Breast epithelium (tissue), 4 donors: ENCODE results near the gene OXER1. TPM values are rescaled to one million over a fixed set of nuclear protein-coding genes. Genes with fewer than 3 reads are reported as not detected.

Experiments
- DNase-seq, 2 donors: peaks; one replicate each; pipeline ENCODE4 v3.0.0-alpha.2; 2019; ENCODE audit warnings: low spot score in 2 of 2
- H3K27ac ChIP-seq, 2 donors: fragments of 200-600 bp; sonication (generic) in 1 of 2; one replicate each; pipeline ENCODE4 v1.5.1; 2016 to 2019; ENCODE audit warnings: mild to moderate bottlenecking in 1 of 2
- H3K27me3 ChIP-seq, 2 donors: fragments of 200-600 bp; sonication (generic) in 1 of 2; one replicate each; pipeline versions ENCODE4 v1.5.1 to v1.6.0; 2017 to 2019; ENCODE audit warnings: control low read depth in 1 of 2, mild to moderate bottlenecking in 1 of 2
- H3K36me3 ChIP-seq: fragments of 200-600 bp; one replicate; pipeline ENCODE4 v1.5.1; 2019
- H3K4me1 ChIP-seq, 2 donors: fragments of 200-600 bp; sonication (generic); one replicate each; pipeline ENCODE4 v1.5.1; 2016 to 2019; ENCODE audit warnings: control low read depth in 1 of 2
- H3K4me3 ChIP-seq, 3 donors: fragments of 200-600 bp; sonication (generic); 1 replicate in 2 of 3; 2 replicates in 1 of 3; pipeline ENCODE4 v1.5.1; 2016 to 2019; ENCODE audit warnings: mild to moderate bottlenecking in 3 of 3, moderate library complexity in 2 of 3
- H3K9me3 ChIP-seq, 2 donors: fragments of 200-600 bp; sonication (generic) in 1 of 2; one replicate each; pipeline ENCODE4 v1.5.1; 2016 to 2019; ENCODE audit warnings: control low read depth in 1 of 2
- POLR2A ChIP-seq: fragments of 450-650 bp; IDR thresholded peaks from one replicate; pipeline ENCODE4 v1.6.1; 2016; ENCODE audit warnings: antibody characterized with exemption, mild to moderate bottlenecking, moderate library complexity
- POLR2AphosphoS5 ChIP-seq, 3 donors: sonication (generic); formaldehyde crosslinking; IDR thresholded peaks; one replicate each; pipeline ENCODE4 v1.6.1; 2017; ENCODE audit warnings: antibody characterized with exemption in 3 of 3
- intact Hi-C: fragments of 100-400 bp; cut with DNase I; formaldehyde crosslinking; loops from one replicate; pipeline ENCODE4 v1.15.1; 2023; ENCODE audit warnings: low total_unique reads
- total RNA-seq, 3 donors: library from RNA; depleted of rRNA; stranded (reverse); fragments of >200 nt; gene quantifications; one replicate each; pipeline ENCODE4 v1.1.0, GENCODE V29; 2016
- TF ChIP-seq, protein P1 (sequence below), 3 donors: fragments of 450-650 bp; IDR thresholded peaks; one replicate each; pipeline ENCODE4 v1.5.1; 2016 to 2017; ENCODE audit warnings: antibody characterized with exemption in 3 of 3, mild to moderate bottlenecking in 3 of 3, moderate library complexity in 3 of 3

OXER1 gene
- total RNA-seq, 3 donors from 2014 or later: 0.80 to 1.0 (median 0.98) TPM

DNA sequence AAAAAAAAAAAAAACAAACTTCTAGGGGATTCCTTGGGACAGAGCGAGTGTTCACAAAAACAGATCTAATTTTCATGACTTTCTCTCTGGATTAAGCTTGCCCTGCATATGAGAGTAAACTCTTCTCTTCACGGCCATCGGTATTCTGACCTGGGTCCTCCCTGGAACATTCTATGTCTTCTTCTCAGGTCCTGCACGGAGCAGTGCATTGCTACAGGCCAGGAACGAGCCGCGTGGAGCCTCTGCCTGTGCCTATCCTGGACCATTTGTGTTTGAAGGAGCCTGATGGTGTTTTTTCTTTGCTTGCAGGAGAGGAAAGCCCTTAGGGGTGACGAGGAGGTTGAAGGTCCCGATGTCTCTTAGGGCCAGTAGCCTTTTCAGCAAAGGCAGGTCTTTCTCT lies 1.8 kb upstream of the OXER1 start:
- no peaks in the 10 kb centered on the region for H3K36me3 ChIP-seq
- TF ChIP-seq POLR2A (no peak), POLR2AphosphoS5 (IDR thresholded peaks at IDR 0.05) (no peak)
- TF ChIP-seq, protein P1, sequence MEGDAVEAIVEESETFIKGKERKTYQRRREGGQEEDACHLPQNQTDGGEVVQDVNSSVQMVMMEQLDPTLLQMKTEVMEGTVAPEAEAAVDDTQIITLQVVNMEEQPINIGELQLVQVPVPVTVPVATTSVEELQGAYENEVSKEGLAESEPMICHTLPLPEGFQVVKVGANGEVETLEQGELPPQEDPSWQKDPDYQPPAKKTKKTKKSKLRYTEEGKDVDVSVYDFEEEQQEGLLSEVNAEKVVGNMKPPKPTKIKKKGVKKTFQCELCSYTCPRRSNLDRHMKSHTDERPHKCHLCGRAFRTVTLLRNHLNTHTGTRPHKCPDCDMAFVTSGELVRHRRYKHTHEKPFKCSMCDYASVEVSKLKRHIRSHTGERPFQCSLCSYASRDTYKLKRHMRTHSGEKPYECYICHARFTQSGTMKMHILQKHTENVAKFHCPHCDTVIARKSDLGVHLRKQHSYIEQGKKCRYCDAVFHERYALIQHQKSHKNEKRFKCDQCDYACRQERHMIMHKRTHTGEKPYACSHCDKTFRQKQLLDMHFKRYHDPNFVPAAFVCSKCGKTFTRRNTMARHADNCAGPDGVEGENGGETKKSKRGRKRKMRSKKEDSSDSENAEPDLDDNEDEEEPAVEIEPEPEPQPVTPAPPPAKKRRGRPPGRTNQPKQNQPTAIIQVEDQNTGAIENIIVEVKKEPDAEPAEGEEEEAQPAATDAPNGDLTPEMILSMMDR (IDR thresholded peaks at IDR 0.05): no peak
- no peak overlapping the region for H3K4me3 ChIP-seq
- H3K9me3 ChIP-seq: no peaks in the 10 kb centered on the region
- intact Hi-C loops: no loop called here
- no peaks in the 10 kb centered on the region for H3K27me3 ChIP-seq
- no peak overlapping the region for H3K27ac ChIP-seq
- no peak for DNase-seq
- H3K4me1 ChIP-seq: no peaks in the 10 kb centered on the region

DNA sequence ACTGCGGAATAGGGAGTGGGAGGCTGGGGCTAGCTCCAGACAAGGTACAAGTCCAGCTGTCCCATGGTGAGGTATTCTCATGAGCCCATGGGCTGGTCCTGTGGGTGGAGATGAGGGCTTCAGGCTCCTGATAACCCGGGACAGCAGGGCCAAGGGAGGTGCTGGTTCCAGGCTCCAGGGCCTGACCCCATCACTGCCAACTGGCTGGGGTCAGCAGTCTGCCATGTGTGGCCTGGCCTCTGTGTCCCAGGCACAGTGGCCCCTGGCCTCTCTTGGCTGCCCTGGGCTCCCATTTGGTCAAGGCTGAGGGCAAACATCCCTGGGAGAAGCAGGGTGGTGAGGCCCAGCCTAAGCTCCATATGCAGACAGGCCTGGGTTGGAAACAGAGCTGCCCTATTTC lies 966 bp upstream of the OXER1 start:
- H3K27ac ChIP-seq: no peak overlapping the region
- H3K27me3 ChIP-seq: no peaks in the 10 kb centered on the region
- no peaks in the 10 kb centered on the region for H3K4me1 ChIP-seq
- no peak for DNase-seq
- TF ChIP-seq POLR2AphosphoS5 (IDR thresholded peaks at IDR 0.05) (no peak), POLR2A (no peak)
- TF ChIP-seq, protein P1 (IDR thresholded peaks at IDR 0.05): no peak
- H3K36me3 ChIP-seq: no peaks in the 10 kb centered on the region
- intact Hi-C loops: no loop called here
- H3K4me3 ChIP-seq: no peak overlapping the region
- no peaks in the 10 kb centered on the region for H3K9me3 ChIP-seq

DNA sequence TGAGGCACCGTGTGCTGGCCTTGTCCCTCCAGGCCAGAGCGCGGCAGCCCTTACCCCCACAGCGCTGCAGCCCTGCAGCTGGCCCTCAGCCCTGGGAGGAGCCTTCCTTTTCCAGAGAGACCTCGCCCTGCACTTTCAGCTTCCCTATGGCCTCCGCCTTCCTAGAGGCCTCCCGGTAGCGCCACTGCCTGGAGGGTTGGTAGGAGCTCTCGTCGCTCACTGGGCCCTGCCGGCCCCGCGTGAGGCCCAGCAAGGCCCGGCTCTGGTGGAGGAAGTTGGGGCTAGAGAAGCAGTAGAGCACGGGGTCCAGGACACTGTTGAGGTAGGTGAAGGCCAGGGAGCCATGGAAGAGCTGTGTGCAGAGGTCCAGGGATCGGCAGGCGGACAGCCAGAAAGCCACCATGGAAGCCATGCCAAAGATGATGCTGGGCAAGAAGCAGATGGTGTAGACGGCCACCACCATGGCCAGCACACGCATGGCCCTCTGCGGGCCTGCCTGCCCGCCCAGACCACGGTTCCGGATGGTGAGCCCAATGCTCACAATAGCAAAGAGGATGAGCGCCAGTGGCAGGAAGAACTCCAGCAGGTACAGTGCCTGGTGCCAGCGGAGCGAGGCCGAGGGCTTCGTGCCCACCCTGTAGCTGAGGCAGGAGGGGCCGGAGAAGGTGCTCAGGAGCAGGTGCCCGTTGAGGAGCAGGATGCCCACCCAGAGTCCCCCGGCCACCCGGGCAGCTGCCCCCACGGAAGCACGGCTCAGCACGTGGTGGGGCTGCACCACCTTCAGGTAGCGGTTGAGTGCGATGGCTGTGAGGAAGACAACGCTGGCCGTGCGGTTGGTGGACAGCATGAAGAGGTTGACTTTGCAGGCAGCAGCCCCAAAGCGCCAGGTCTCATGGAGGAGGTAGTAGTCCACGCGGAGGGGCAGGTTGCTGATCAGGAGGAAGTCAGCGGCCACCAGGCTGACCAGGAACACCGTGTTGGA lies 821 bp downstream of the OXER1 start:
- Histone ChIP-seq H3K4me1 (no peaks in the 10 kb centered on the region), H3K27ac (no peak overlapping the region), H3K36me3 (no peaks in the 10 kb centered on the region), H3K27me3 (no peaks in the 10 kb centered on the region), H3K4me3 (no peak overlapping the region), H3K9me3 (no peaks in the 10 kb centered on the region)
- TF ChIP-seq, protein P1 (IDR thresholded peaks at IDR 0.05): no peak
- TF ChIP-seq POLR2AphosphoS5 (IDR thresholded peaks at IDR 0.05) (no peak), POLR2A (no peak)
- no peak for DNase-seq
- intact Hi-C loops: no loop called here

DNA sequence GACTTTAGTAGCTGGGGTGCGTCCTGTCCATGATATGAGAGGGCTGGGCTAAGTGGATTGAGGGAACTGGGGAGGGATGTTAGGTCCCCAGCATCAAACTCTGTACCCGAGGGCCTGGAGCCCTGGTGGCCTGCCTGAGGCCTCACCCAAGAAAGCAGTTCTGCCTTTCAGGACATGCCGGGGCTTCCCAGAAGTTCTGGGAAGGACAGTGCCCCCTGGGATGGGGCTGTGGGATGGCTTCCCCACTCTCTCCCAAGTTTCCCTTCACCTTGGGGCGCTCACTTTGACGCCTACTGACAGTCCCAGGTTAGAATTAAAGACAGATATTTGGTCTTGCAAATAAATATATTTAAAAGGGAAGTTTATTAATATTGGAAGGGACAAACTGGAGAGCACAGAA lies 1.8 kb downstream of the OXER1 start:
- H3K9me3 ChIP-seq: no peaks in the 10 kb centered on the region
- no peaks in the 10 kb centered on the region for H3K27me3 ChIP-seq
- TF ChIP-seq POLR2A (no peak), POLR2AphosphoS5 (IDR thresholded peaks at IDR 0.05) (no peak)
- TF ChIP-seq, protein P1 (IDR thresholded peaks at IDR 0.05): no peak
- H3K4me3 ChIP-seq: no peak overlapping the region
- no peak overlapping the region for H3K27ac ChIP-seq
- DNase-seq: no peak
- intact Hi-C loops: no loop called here
- no peaks in the 10 kb centered on the region for H3K36me3 ChIP-seq
- H3K4me1 ChIP-seq: no peaks in the 10 kb centered on the region

GRCh38 chr2:42761554-42761953 lies 2.4 kb downstream of the OXER1 start:
- TF ChIP-seq, protein P1 (IDR thresholded peaks at IDR 0.05): no peak
- no peak for TF ChIP-seq POLR2A
- TF ChIP-seq POLR2AphosphoS5 (IDR thresholded peaks at IDR 0.05): no peak
- Histone ChIP-seq H3K36me3 (no peaks in the 10 kb centered on the region), H3K4me3 (no peak overlapping the region), H3K27me3 (no peaks in the 10 kb centered on the region), H3K27ac (no peak overlapping the region), H3K4me1 (no peaks in the 10 kb centered on the region), H3K9me3 (no peaks in the 10 kb centered on the region)
- intact Hi-C loops: no loop called here
- DNase-seq: no peak
